HG03139 (cell line): Measurements from ENCODE around the gene FMN2.
"Not testable (repeated sequence)": the region's sequence is repeated elsewhere in the genome, so short reads cannot be mapped to it uniquely, and the experiment has no call there.

Experiments
- ATAC-seq: cut with Tn5 transposase; IDR thresholded peaks from one replicate; pipeline ENCODE4 v1.9.1; 2021; ENCODE audit not compliant: unreplicated experiment

The FMN2 gene

DNA sequence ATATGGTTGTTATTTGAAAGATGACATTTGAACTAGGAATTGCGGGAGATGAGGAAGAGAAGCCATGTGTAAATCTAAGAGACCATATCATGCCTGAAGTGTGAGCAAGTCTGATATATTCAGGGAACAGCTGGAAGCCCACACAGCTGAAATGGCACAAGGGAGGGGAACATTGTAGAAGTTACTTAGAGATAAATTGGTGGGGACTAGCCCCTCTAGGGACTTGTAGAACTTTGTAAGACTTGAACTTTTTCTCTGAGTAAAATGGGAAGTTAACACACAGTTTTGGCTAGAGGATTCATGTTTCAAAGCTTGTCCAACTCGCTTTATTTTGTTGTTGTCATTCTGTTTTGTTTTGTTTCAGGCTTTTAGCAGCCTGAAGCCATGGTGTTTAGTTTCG lies 216.4 kb downstream of the FMN2 start:
- ATAC-seq, result no peak

DNA sequence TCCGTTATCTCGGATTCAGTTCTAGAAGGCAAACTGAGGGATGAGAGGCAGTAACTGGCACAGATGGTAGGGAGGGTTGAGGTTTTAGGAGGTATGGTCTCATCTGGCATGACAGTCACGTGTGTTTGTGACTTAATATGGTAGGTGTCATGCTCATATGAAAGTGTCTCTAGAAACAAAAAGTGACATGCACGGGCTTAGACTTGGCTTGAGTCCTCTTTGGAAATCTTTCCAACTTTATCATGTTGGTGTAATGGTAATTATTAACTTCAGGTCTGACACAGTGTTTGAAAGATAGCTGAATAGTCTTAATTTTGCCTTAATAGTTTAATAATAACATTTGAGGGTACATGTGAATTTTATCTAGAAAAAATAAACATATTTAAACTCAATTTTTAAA lies 218.1 kb downstream of the FMN2 start:
- ATAC-seq, result no peak

- ATAC-seq, result no peak
Measured at GRCh38 chr1:240310226-240310925, 218.7 kb downstream of the FMN2 start.

DNA sequence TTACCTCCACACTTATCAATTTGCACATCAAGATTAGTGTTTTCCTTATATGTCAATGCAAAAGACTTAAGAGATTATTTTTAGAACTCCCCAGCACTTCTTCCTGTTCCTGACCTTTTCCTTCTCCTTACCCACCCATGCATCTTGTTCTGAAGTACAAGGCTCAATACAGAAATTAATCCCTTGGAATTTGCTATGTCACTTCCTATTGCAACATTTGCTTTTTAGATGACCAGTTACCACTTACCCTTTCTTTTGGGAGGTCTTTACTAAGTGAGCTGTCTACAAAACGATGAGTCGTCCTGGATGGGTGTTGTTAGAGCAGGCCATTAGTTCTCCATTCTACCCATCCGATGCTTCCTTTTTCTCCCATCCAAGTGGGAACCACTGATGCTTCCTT lies 221.2 kb downstream of the FMN2 start:
- ATAC-seq, result no peak

- no peak for ATAC-seq
Measured at GRCh38 chr1:240314845-240315801, 223.4 kb downstream of the FMN2 start.

GRCh38 chr1:240319998-240320397 lies 228.3 kb downstream of the FMN2 start:
- ATAC-seq, result no peak

DNA sequence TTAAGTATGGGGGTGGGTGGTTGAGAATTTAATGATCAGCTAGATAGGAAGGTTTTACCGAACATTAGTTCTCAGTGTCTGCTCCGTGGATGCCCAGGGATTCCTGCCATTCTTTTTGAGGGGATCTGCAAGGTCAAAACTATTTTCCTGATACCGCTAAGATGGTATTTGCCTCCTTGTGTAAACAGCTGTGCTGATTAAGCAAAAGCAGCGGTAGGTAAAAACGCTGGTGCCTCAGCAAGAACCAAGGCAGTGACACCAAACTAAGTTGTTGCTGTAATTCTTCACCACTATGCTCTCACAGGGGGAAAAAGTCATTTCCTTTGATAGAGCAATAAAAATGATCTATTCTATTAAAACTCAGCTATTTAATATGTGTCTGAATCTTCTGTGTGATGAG lies 229.0 kb downstream of the FMN2 start:
- no peak for ATAC-seq

DNA sequence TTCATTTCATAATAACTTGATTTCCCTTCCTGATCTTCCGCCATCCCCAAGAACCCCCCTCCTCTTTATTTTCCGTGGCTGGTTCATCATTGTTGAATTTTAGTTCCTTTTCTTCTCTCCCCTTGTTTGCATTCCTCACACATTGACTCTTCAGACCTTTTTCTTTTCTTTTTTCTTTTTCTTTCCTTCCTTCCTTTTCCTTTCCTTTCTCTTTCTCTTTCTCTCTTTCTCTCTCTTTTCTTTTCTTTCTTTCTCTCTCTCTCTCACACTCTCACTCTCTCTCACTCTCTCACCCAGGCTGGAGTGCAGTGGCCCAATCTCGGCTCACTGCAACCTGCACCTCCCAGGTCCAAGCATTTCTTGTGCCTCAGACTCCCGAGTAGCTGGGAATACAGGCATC lies 231.3 kb downstream of the FMN2 start:
- no peak for ATAC-seq

DNA sequence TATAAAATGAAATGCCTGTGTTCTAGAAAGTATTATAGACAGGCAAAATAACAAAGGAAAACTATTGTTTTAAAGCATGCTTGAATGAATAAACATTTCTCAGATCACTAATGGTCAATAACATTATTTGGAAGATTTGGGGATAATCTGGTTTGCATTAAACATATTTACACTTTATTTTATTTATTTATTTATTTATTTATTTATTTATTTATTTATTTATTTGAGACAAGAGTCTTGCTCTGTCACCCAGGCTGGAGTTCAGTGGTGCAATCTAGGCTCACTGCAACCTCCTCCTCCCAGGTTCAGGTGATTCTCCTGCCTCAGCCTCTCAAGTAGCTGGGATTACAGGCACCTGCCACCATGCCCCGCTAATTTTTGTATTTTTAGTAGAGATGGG lies 236.7 kb downstream of the FMN2 start:
- ATAC-seq, result not testable (repeated sequence)

- no peak for ATAC-seq
Measured at GRCh38 chr1:240329443-240329842, 237.8 kb downstream of the FMN2 start.

DNA sequence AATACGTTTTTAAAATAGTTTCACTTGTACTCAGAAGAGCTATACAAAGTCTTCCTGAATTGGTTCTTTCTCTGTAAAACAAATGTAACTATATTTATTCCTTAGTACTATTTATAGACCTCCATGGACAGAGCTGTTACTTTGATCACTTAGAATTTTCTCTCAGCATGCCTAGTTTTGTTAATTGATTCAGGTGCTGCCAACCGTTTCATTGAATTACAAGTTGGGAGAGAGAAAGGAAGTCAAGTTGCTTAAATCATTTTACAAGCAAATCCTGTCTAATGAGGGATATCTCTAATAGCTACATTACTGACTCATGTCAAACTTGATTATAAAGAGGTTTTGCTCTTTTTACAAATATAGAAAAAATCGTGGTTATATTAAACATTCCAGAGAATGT lies 241.0 kb downstream of the FMN2 start:
- no peak for ATAC-seq

- ATAC-seq, result no peak
Measured at GRCh38 chr1:240337781-240338180, 246.1 kb downstream of the FMN2 start.

DNA sequence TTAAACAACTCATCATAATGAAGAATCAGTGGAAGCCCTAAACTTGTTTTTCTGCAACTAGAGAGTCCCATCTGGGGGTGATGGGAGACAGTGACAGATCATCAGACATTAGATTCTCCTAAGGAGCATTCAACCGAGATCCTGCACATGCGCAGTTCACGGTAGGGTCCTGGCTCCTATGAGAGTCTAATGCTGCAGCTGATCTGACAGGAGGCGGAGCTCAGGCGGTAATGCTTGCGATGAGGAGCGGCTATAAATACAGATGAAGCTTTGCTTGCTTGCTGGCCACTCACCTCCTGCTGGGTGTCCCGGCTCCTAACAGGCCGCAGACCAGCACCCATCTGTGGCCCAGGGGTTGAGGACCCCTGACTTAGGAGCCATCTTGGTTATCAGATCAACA lies 247.2 kb downstream of the FMN2 start:
- ATAC-seq, result no peak

DNA sequence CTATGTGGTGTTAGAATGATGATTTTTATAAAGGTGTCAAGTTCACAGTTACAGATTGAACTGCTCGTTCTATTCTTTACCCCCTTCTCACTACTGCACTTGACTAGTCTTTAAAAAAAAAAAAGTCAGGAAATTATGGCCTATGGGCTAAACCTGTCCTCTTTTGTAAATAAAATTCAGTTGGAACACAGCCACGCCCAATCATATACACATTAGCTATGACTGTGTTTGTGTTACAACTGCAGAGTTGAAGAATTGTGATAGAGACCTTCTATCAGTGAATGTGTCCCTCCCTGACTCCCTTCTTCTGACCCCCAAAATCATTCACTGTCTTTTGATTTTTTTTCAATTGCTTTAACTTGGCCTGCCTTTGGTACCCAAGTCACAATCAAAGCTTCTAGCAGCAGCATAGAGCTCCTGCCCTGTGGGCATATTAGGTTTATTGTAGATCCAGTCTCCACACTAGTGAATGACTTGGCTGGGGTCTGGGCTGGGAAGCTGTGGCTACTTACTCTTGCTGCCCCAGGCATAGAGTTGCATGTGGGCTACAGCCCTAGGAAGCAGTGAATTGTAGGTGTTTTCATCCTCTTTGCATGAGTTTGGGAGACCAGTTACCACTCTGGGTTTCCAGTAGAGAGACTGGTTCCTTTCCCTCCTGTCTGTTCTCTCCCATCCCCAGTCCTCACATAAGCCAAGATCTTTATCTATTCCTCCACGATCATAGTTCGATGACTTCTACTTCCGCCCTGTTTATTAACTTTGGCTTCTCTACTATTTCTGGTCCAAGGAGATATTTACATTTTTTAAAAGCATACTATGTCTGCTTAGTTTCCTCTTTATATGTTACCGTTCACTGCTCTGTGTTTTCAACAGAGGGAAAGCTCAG lies 249.9 kb downstream of the FMN2 start:
- no peak for ATAC-seq

- ATAC-seq, result no peak
Measured at GRCh38 chr1:240342251-240342625, 250.6 kb downstream of the FMN2 start.

- ATAC-seq, result no peak
Measured at GRCh38 chr1:240343045-240343444, 251.4 kb downstream of the FMN2 start.

DNA sequence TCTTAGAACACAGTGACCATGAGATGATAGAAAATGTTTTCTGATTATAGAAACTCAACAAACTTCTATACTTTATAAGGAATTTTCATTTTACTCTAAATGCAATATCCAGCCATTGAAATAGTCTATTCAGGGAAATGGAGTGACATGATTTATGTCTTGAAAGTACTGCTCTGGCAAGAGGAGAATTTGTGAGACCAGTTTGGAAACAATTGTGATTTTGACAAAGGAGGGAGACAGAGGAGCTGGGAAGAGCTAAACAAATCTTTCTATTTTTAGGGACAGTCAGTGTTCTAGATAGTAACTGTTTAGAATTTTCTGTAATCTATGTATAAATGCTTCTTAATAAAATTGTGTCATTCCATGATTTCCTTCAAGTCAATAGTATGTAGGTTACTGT lies 252.3 kb downstream of the FMN2 start:
- no peak for ATAC-seq

- no peak for ATAC-seq
Measured at GRCh38 chr1:240344918-240345317, 253.2 kb downstream of the FMN2 start.

GRCh38 chr1:240349695-240350094 lies 258.0 kb downstream of the FMN2 start:
- no peak for ATAC-seq

GRCh38 chr1:240350910-240351331 lies 259.2 kb downstream of the FMN2 start:
- ATAC-seq, result no peak

- ATAC-seq, result no peak
Measured at GRCh38 chr1:240351690-240352089, 260.0 kb downstream of the FMN2 start.
